ENCODE results near the gene MAEL.

Gene MAEL

GRCh38 chr1:166956057-166956850 is 32.8 kb upstream of the MAEL start:
- no peak overlapping the region for H3K4me3 ChIP-seq (replicated peaks; ENCODE audit: insufficient read depth, low read length)
- no peaks in the 10 kb centered on the region for H3K27me3 ChIP-seq (ENCODE audit: insufficient read depth, poor library complexity, severe bottlenecking)
- no peak for TF ChIP-seq GABPA (IDR thresholded peaks at IDR 0.05; ENCODE audit: low read depth)
- no peak for TF ChIP-seq POLR2AphosphoS5 (IDR thresholded peaks at IDR 0.05; ENCODE audit: low read depth)
- TF ChIP-seq, protein P1, sequence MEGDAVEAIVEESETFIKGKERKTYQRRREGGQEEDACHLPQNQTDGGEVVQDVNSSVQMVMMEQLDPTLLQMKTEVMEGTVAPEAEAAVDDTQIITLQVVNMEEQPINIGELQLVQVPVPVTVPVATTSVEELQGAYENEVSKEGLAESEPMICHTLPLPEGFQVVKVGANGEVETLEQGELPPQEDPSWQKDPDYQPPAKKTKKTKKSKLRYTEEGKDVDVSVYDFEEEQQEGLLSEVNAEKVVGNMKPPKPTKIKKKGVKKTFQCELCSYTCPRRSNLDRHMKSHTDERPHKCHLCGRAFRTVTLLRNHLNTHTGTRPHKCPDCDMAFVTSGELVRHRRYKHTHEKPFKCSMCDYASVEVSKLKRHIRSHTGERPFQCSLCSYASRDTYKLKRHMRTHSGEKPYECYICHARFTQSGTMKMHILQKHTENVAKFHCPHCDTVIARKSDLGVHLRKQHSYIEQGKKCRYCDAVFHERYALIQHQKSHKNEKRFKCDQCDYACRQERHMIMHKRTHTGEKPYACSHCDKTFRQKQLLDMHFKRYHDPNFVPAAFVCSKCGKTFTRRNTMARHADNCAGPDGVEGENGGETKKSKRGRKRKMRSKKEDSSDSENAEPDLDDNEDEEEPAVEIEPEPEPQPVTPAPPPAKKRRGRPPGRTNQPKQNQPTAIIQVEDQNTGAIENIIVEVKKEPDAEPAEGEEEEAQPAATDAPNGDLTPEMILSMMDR (IDR thresholded peaks at IDR 0.05; ENCODE audit: insufficient read depth, low read length), result no peak
- no peak for TF ChIP-seq SPI1 (IDR thresholded peaks at IDR 0.05; ENCODE audit: borderline replicate concordance, low read depth)
- TF ChIP-seq, protein P2, sequence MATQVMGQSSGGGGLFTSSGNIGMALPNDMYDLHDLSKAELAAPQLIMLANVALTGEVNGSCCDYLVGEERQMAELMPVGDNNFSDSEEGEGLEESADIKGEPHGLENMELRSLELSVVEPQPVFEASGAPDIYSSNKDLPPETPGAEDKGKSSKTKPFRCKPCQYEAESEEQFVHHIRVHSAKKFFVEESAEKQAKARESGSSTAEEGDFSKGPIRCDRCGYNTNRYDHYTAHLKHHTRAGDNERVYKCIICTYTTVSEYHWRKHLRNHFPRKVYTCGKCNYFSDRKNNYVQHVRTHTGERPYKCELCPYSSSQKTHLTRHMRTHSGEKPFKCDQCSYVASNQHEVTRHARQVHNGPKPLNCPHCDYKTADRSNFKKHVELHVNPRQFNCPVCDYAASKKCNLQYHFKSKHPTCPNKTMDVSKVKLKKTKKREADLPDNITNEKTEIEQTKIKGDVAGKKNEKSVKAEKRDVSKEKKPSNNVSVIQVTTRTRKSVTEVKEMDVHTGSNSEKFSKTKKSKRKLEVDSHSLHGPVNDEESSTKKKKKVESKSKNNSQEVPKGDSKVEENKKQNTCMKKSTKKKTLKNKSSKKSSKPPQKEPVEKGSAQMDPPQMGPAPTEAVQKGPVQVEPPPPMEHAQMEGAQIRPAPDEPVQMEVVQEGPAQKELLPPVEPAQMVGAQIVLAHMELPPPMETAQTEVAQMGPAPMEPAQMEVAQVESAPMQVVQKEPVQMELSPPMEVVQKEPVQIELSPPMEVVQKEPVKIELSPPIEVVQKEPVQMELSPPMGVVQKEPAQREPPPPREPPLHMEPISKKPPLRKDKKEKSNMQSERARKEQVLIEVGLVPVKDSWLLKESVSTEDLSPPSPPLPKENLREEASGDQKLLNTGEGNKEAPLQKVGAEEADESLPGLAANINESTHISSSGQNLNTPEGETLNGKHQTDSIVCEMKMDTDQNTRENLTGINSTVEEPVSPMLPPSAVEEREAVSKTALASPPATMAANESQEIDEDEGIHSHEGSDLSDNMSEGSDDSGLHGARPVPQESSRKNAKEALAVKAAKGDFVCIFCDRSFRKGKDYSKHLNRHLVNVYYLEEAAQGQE (IDR thresholded peaks at IDR 0.05; ENCODE audit: insufficient replicate concordance, low read depth), result no peak
- no peak overlapping the region for H3K27ac ChIP-seq (replicated peaks)
- no peak for DNase-seq (ENCODE audit: low read depth in 1 of 2, low spot score in 1 of 2)

DNA sequence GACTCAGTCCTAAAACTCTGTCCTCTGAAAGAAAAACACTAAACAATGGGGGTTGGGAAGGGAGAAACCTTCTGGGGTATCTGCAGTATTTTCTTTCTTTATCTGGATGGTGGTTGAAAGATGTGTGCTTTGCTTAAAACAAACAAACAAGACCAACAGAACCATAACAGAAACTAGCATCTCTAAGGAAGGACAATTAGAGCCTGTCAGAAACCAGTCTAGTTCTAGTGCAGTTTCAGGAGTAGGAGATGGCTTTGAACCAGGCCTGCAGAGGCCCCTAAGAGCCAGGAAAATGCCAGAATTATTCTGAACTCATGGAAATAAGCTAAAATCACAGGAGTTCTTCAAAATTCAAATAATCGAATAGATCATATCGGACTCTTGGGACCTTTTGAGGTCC is 32.2 kb upstream of the MAEL start:
- TF ChIP-seq POLR2AphosphoS5 (IDR thresholded peaks at IDR 0.05; ENCODE audit: low read depth) (no peak), SPI1 (IDR thresholded peaks at IDR 0.05; ENCODE audit: borderline replicate concordance, low read depth) (no peak), GABPA (IDR thresholded peaks at IDR 0.05; ENCODE audit: low read depth) (no peak)
- TF ChIP-seq, protein P2 (IDR thresholded peaks at IDR 0.05; ENCODE audit: insufficient replicate concordance, low read depth), result no peak
- TF ChIP-seq, protein P1 (IDR thresholded peaks at IDR 0.05; ENCODE audit: insufficient read depth, low read length), result no peak
- Histone ChIP-seq H3K27me3 (ENCODE audit: insufficient read depth, poor library complexity, severe bottlenecking) (no peaks in the 10 kb centered on the region), H3K27ac (replicated peaks) (no peak overlapping the region), H3K4me3 (replicated peaks; ENCODE audit: insufficient read depth, low read length) (no peak overlapping the region)
- no peak for DNase-seq (ENCODE audit: low read depth in 1 of 2, low spot score in 1 of 2)

GRCh38 chr1:166960858-166961474 is 28.1 kb upstream of the MAEL start:
- TF ChIP-seq GABPA (IDR thresholded peaks at IDR 0.05; ENCODE audit: low read depth) (no peak), POLR2AphosphoS5 (IDR thresholded peaks at IDR 0.05; ENCODE audit: low read depth) (no peak), SPI1 (IDR thresholded peaks at IDR 0.05; ENCODE audit: borderline replicate concordance, low read depth) (no peak)
- TF ChIP-seq, protein P1 (IDR thresholded peaks at IDR 0.05; ENCODE audit: insufficient read depth, low read length), result no peak
- TF ChIP-seq, protein P2 (IDR thresholded peaks at IDR 0.05; ENCODE audit: insufficient replicate concordance, low read depth), result no peak
- Histone ChIP-seq H3K27ac (replicated peaks) (no peak overlapping the region), H3K4me3 (replicated peaks; ENCODE audit: insufficient read depth, low read length) (no peak overlapping the region), H3K27me3 (ENCODE audit: insufficient read depth, poor library complexity, severe bottlenecking) (no peaks in the 10 kb centered on the region)
- no peak for DNase-seq (ENCODE audit: low read depth in 1 of 2, low spot score in 1 of 2)

Data from HL-60 (cell line).